Dedifferentiated amniotic fluid mesenchymal stem cell (primary cell): ENCODE data around the gene MSH4.
A peak's percentile ranks its signal among the peaks of the same experiment; 100 is the strongest.
"Not testable (repeated sequence)": the region's sequence is repeated elsewhere in the genome, so short reads cannot be mapped to it uniquely, and the experiment has no call there.

Source experiments
- DNase-seq: peaks from one replicate; pipeline ENCODE4 v3.0.0-alpha.2; 2016; ENCODE audit errors: extremely low spot score

Gene MSH4

GRCh38 chr1:75795703-75796193, 934 bp upstream of the MSH4 start:
- DNase-seq, result no peak

DNA sequence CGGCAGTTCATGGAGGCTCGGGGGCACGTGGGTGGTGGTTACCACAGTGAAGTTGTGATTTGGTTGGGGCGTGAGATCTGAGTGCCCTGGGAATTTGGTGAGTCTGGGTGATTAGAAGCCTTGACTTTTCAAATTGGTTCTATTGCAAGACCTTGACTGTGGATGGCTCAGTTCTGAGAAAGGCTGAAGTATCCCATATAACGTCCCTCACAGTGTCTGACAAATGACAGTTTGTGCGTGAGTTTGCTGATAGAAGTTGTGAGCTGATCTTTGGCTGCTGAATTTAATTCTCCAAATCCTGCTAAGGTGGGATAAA, 549 bp downstream of the MSH4 start:
- no peak for DNase-seq

DNA sequence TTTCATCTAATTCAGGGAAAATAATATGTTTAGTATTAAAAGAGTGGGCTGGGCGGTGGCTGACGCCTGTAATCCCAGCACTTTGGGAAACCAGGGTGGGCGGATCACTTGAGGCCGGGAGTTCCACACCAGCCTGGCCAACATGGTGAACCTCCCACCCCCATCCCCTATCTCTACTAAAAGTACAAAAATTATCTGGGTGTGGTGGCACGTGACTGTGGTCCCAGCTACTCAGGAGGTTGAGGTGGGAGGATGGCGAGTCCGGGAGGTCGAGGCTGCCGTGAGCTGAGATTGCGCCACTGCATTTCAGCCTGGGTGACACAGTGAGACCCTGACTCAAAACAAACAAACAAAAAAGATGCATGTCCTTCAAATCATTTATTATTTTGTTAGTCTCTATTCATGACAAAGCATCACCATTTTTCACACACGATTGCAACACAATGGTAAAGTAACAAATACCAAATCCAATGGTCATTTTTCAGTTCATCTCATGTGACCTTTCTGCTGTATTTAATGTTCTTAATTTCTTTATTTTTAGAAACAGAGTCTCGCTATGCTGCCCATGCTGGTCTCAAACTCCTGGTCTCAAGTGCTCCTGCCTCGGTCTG, 1.0 kb downstream of the MSH4 start:
- no peak for DNase-seq

DNA sequence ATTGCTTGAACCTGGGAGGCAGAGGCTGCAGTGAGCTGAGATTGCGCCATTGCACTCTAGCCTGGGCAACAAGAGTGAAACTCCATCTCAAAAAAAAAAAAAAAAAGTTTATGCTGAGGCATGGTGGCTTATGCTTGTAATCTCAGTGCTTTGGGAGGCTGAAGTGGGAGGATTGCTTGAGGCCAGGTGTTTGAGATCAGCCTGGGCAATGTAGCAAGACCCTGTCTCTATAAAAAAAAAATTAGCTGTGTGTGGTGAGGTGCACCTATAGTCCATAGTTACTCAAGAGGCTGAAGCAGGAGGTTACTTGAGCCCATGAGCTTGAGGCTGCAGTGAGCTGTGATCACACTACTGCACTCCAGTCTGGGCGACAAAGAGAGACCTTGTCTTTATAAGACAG, 4.8 kb downstream of the MSH4 start:
- DNase-seq, result not testable (repeated sequence)

DNA sequence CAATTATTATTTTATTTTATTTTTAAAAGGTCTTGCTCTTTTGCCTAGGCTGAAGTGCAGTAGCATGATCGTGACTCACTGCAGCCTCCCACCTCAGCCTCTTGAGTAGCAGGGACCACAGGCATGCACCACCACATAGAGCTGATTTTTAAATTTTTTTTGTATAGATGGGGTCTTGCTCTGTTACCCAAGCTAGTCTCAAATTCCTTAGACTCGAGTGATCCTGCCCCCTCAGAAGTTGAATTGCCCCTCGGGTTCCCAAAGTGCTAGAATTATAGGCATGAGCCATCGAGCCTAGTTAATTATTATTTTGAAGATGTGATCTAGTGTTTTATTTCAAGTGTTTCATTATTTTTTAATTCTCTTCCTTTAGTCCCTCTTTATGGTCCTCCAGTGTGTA, 12.2 kb downstream of the MSH4 start:
- DNase-seq, result no peak

GRCh38 chr1:75810113-75810512, 13.4 kb downstream of the MSH4 start:
- not testable (repeated sequence) for DNase-seq

DNA sequence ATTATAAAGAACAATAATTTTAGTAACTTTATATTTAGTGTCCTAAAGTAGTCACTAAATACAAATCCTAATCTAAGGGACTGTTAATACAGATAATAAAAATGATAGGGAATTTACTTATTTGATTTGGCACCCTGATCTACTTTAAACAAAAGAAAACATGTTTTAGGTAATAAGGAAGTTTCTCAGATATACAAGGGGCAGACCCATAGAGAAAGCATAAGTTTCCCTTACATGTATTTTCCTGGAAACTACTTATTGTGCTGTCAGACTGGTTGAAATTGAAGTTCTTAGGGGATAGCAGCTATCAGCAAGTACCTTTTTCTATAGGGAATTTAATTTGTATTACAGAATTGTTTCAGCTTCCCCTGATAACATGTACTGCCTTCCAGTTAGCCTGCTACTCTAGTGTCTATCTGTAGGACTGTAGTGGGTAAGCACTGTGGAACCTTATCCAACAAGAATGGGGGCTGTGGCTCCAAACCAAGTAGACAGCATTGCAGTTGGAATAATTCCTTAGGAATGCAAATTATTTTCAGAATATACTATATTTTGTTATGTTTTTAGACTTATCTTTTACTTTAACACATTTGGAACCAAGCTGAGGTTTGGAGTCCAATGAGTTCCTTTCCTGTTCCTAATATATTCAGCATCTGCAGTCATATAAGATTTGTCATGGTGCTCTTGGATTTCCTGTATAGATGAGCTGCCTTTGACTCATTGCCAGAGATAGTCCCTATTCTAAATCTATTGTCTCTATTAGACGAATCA, 14.7 kb downstream of the MSH4 start:
- DNase-seq, result no peak

DNA sequence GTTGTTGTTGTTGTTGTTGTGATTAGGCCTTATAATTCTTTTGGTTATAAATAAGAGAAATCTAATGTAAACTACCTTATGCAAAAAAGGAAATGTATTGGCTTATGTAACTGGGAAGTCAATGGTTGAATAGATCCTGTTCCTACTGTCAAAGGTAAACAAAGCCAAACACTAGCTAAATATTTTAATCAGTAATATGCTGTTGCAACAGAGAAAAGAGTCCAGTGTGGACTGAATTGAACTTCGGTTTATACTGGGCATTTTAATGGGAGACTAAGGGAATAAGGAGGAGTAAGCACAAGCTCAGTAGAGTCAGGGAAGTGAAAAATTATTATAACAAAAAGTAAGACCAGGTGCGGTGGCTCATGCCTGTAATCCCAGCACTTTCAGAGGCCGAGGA, 15.4 kb downstream of the MSH4 start:
- no peak for DNase-seq

- DNase-seq, result not testable (repeated sequence)
These were observed 26.9 kb downstream of the MSH4 start for GRCh38 chr1:75823596-75823995.

- DNase-seq, result no peak
These were observed 39.9 kb downstream of the MSH4 start for GRCh38 chr1:75836528-75837100.

DNA sequence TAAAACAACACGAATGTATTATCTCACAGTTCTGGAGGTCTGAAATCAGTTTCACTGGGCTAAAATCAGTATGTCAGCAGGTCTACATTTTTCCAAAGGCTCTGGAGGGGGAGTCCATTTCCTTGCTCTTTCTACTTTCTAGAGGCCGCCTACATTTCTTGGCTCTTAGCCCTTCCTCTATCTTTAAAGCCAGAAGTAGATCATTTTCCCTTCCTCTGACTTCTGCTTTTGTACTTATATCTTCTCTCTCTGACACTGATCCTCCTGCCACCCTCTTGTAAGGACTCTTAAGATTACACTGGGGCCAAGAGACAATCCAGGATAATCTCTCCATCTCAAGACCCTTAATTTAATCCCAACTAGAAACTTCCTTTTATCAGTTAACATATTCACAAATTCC, 41.4 kb downstream of the MSH4 start:
- no peak for DNase-seq

GRCh38 chr1:75841421-75841820, 44.7 kb downstream of the MSH4 start:
- DNase-seq, result no peak

DNA sequence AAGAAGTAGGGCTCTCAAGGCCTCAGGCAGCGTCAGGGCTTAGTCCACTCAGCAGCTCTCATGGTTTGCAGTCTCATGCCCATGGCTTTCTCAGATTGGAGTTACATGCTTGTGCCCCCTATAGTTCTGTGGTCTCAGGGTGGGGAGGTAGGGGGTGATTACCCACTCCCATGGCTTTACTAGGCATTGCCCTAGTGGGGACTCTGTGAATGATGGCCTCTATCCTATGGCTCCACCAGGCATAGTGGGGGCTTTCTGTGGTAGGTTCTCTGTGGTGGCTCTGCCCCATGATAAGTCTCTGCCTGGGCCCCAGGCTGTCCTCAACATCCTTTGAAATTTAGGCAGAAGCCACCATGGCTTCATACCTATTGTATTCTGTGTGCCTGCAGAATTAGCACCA, 48.9 kb downstream of the MSH4 start:
- no peak for DNase-seq

DNA sequence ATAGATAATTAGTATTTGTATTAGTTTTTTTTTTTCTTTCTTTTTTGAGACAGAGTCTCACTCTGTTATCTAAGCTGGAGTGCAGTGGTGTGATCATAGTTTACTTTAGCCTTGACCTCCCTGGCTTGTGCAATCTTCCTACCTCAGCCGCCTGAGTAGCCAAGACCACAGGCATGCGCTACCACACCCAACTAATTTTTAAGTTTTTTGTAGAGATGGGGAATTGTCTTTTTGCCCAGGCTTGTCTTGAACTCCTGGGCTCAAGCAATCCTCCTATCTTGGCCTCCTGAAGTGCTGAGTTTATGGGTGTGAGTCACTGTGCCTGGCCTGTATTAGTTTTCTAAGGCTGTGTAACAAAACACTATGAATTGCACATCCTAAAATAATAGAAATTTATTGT, 58.3 kb downstream of the MSH4 start:
- DNase-seq, result no peak

DNA sequence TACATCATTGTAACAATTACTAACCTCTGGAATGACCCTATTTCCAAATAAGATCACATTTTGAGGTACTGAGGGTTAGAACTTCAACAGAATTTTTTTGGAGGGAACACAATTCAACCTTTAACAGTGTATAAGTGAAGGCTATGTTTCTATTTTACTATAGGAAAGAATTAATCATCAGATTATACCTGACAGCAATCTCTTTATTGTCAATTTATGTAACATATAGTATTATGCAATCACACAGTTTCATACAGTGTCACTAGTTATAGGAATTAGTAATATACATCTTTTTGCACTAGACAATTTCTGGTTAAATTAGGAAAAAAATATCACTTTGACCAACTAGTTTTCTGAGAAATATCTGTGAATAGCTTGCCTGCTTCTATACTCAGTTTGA, 59.1 kb downstream of the MSH4 start:
- no peak for DNase-seq

GRCh38 chr1:75861831-75862230, 65.1 kb downstream of the MSH4 start:
- DNase-seq, result no peak

GRCh38 chr1:75870951-75871350, 74.3 kb downstream of the MSH4 start:
- no peak for DNase-seq

DNA sequence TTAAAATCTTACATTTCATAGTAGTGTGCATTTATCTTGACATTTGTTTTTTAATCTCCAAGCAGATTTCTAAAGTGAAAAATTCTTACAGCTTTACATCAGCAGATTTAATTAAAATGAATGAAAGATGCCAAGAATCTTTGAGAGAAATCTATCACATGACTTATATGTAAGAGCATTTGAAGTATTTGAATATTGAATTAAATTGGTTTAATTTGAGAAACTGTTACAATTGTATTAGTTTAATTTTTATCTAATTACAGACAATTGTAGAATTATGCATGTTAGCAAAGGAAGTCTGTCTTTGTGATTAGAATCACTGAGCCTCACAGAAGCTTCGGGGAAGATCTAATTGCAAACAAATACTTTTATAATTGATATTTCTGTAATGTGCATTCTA, 83.3 kb downstream of the MSH4 start:
- DNase-seq, result no peak

DNA sequence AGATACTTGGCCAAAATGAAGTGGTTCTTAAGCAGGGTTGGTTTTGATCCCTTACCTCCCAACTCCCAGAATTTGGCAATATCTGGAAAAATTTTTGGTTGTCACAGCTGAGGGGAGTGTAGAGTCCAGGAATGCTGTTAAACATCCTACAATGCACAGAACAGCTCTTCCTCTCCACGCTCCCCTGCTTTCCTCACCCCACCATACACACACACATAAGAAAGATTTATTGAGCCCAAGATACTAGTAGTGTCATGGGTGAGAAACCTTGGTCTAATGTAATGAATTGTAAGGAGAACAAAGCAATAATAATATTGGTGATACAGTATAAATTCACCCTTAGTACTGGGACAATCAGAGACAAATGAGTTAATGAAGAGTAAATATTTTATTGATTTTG, 87.8 kb downstream of the MSH4 start:
- DNase-seq, result no peak

DNA sequence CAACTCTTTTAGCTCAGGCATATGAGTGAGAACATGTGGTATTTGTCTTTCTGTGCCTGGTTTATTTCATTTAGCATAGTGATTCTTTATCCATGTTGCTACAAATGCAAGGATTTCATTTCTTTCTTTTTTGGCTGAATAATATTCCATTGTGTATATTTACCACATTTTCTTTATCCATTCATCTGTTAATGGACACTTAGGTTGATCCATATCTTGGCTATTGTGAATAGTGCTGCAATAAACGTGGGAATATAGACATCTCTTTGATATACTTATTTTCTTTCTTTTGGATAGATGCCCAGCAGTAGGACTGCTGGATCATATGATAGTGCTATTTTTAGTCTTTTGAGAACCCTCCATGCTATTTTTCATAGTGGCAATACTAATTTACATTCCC, 104.7 kb downstream of the MSH4 start:
- DNase-seq, result no peak

DNA sequence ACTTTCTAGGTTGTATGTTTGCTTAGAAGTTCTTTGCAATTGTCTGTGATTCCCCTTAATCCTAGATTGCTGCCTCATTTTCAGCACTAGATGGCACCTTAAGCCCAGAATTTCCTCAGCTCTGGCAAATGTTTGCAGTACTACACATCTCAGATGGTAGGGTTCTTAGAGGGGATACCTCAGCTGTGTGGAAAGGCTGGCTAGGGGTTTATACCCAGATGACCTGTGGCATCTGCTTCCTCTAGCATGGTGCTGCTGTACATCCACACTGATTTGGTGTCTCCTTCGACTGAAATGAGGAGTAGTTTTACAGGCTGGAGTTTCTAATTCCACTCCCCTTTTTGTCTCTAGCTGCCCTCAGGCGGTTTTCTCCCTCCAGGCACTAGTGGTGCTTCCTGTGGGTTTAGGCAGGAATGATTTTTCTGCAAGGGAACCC, 112.1 kb downstream of the MSH4 start:
- peak; percentile 80 for DNase-seq

- no peak for DNase-seq
These were observed 120.2 kb downstream of the MSH4 start for GRCh38 chr1:75916834-75917233.

DNA sequence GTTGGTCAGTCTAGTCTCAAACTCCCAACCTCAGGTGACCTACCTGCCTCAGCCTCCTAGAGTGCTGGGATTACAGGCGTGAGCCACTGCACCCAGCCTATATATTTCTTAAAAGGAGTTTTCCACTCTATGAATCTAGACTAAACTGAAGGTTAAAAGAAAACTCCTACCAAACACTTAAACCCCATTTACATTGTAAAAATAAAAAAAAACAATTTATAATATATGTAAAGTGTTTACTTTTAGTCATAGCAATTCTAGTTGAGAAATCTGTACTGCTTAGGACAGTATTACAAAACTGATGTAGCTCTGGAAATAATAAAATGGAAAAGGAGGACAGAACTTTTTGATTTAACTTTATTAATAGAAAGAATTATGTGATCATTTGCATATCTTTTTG, 126.0 kb downstream of the MSH4 start:
- DNase-seq, result no peak
